Osteocyte (in vitro differentiated cells): ENCODE data around the gene GDPD1. TPM values are rescaled to one million over a fixed set of nuclear protein-coding genes. Genes with fewer than 3 reads are reported as not detected.

Experiments used
- DNase-seq: peaks from one replicate; pipeline ENCODE4 v3.0.0; 2021; ENCODE audit warnings: mixed read lengths; ENCODE audit not compliant: unreplicated experiment; ENCODE audit errors: extremely low spot score
- H3K27ac Mint-ChIP-seq: one replicate; pipeline ENCODE4 v1.8.0; 2021; ENCODE audit warnings: mild to moderate bottlenecking, mixed read lengths; ENCODE audit not compliant: unreplicated experiment
- H3K27me3 Mint-ChIP-seq: one replicate; pipeline ENCODE4 v1.8.0; 2021; ENCODE audit warnings: mixed read lengths; ENCODE audit not compliant: unreplicated experiment
- H3K36me3 Mint-ChIP-seq: one replicate; pipeline ENCODE4 v1.8.0; 2021; ENCODE audit warnings: mixed read lengths; ENCODE audit not compliant: unreplicated experiment
- H3K4me1 Mint-ChIP-seq: one replicate; pipeline ENCODE4 v1.8.0; 2021; ENCODE audit warnings: mixed read lengths; ENCODE audit not compliant: unreplicated experiment
- H3K4me3 Mint-ChIP-seq: one replicate; pipeline ENCODE4 v1.8.0; 2021; ENCODE audit warnings: mild to moderate bottlenecking, moderate library complexity, mixed read lengths; ENCODE audit not compliant: unreplicated experiment
- H3K9me3 Mint-ChIP-seq: one replicate; pipeline ENCODE4 v1.8.0; 2021; ENCODE audit warnings: mixed read lengths; ENCODE audit not compliant: unreplicated experiment
- CTCF ChIP-seq: fragments of 200-600 bp; sonication (generic); IDR thresholded peaks from 2 replicates; pipeline ENCODE4 v1.5.0; 2021; ENCODE audit warnings: antibody characterized with exemption, mild to moderate bottlenecking, moderate library complexity
- total RNA-seq: library from RNA; stranded (reverse); gene quantifications from 2 replicates; pipeline ENCODE4 v1.2.1, GENCODE V29; 2021

Gene GDPD1
- total RNA-seq, 1 donor from 2014 or later, result 3.0 TPM

GRCh38 chr17:59315866-59316265, 95.6 kb downstream of the GDPD1 start:
- Mint-ChIP-seq H3K4me3 (no peak overlapping the region), H3K27me3 (peaks cover 2% of the 10 kb centered on the region), H3K36me3 (no peaks in the 10 kb centered on the region), H3K9me3 (no peaks in the 10 kb centered on the region), H3K27ac (no peak overlapping the region), H3K4me1 (peaks cover under 1% of the 10 kb centered on the region)
- DNase-seq, result no peak
- no peak for TF ChIP-seq CTCF

Other genes starting within 250 kb of the GDPD1 start
- 32.6 and 35.9 TPM in 2 replicates for gene TRIM37, start 113.6 kb upstream of the GDPD1 start, total RNA-seq
- 50.5 and 60.2 TPM in 2 replicates for gene SKA2, start 65.3 kb upstream of the GDPD1 start, total RNA-seq
- gene PRR11, start 64.8 kb upstream of the GDPD1 start, total RNA-seq, result 11.1 TPM in 2 replicates
- 18.5 and 21.5 TPM in 2 replicates for gene SMG8, start 10.5 kb upstream of the GDPD1 start, total RNA-seq
- 18.1 and 18.9 TPM in 2 replicates for gene YPEL2, start 111.1 kb downstream of the GDPD1 start, total RNA-seq